ENCODE data around the gene FLCN.

FLCN gene

GRCh38 chr17:17164156-17164555 lies 72.8 kb downstream of the FLCN start:
- DNase-seq, result no peak
